Heart left ventricle (tissue), 16 donors: ENCODE data around the gene ESR2. TPM values are rescaled to one million over a fixed set of nuclear protein-coding genes. Genes with fewer than 3 reads are reported as not detected.
A peak's percentile ranks its signal among the peaks of the same experiment; 100 is the strongest.

Source experiments
- ATAC-seq, 4 donors: fragments of 200-7000 bp; cut with Tn5 transposase; one replicate each; pipeline ENCODE4 v1.9.1; 2020 to 2022; ENCODE audit warnings: moderate library complexity in 4 of 4, mild to moderate bottlenecking in 3 of 4, moderate number of reproducible peaks in 1 of 4
- DNase-seq, 5 donors: peaks; one replicate each; pipeline ENCODE4 v3.0.0-alpha.2; 2020
- H3K27ac ChIP-seq, 12 donors: fragments of 200-600 bp; sonication (generic) in 4 of 12; one replicate each; pipeline versions ENCODE4 v1.5.0 to v1.8.0; 2016 to 2022; ENCODE audit warnings: mild to moderate bottlenecking in 2 of 12
- H3K27me3 ChIP-seq, 9 donors: fragments of 200-600 bp; sonication (generic) in 2 of 9; one replicate each; pipeline versions ENCODE4 v1.5.1 to v1.8.0; 2016 to 2022; ENCODE audit warnings: mild to moderate bottlenecking in 3 of 9
- H3K36me3 ChIP-seq, 9 donors: fragments of 200-600 bp; sonication (generic) in 2 of 9; one replicate each; pipeline versions ENCODE4 v1.5.0 to v1.8.0; 2018 to 2022; ENCODE audit warnings: mild to moderate bottlenecking in 2 of 9
- H3K4me1 ChIP-seq, 12 donors: fragments of 200-600 bp; sonication (generic) in 4 of 12; one replicate each; pipeline versions ENCODE4 v1.5.0 to v1.8.0; 2016 to 2022; ENCODE audit warnings: mild to moderate bottlenecking in 3 of 12
- H3K4me3 ChIP-seq, 12 donors: fragments of 200-600 bp; sonication (generic) in 4 of 12; one replicate each; pipeline versions ENCODE4 v1.5.0 to v1.8.0; 2017 to 2022; ENCODE audit warnings: mild to moderate bottlenecking in 9 of 12, moderate library complexity in 4 of 12
- H3K9me3 ChIP-seq, 12 donors: fragments of 200-600 bp; sonication (generic) in 4 of 12; one replicate each; pipeline versions ENCODE4 v1.5.0 to v1.8.0; 2016 to 2022; ENCODE audit warnings: mild to moderate bottlenecking in 1 of 12
- POLR2A ChIP-seq, 2 donors: fragments of 450-650 bp; IDR thresholded peaks; one replicate each; pipeline ENCODE4 v1.6.1; 2017; ENCODE audit warnings: antibody characterized with exemption in 2 of 2, mild to moderate bottlenecking in 2 of 2, moderate library complexity in 2 of 2
- WGBS, 4 donors: extraction: QIAGEN DNeasy Blood & Tissue Kit in 2 of 4; methylation state at CpG; one replicate each; pipeline versions ENCODE4 v1.1.5 to v1.1.7; 2013 to 2018; 5-methylcytosine and 5-hydroxymethylcytosine counted together
- intact Hi-C, 10 donors: fragments of 100-400 bp; cut with DNase I; formaldehyde crosslinking; loops; one replicate each; pipeline versions ENCODE4 v1.11.1 to v1.14.2; 2022
- polyA plus RNA-seq, 2 donors: library from polyadenylated mRNA; stranded (reverse); fragments of 200-250 nt; gene quantifications; one replicate each; pipeline ENCODE4 v1.2.3, GENCODE V29; 2013
- total RNA-seq, 9 donors: library from RNA; depleted of rRNA in 2 of 9; stranded (reverse); fragments of >200 nt in 2 of 9; fragmentation: NEBNext Ultra II Directional in 3 of 9; extraction: Animal tissue kit (Norgen Biotek cat#: 25700) in 3 of 9; gene quantifications; one replicate each; pipeline versions ENCODE4 v1.1.0 to v1.2.4, GENCODE V29; 2016 to 2023
- TF ChIP-seq, protein P1 (sequence below), 12 donors: fragments of 200-600 bp; sonication (generic) in 4 of 12; IDR thresholded peaks; one replicate each; pipeline versions ENCODE4 v1.5.0 to v1.8.0; 2018 to 2022; ENCODE audit warnings: antibody characterized with exemption in 12 of 12, mild to moderate bottlenecking in 5 of 12
- donor health status: ischemic (EF 13 %, LVEDD 7.1; RV severe dilation, severe dysfunction).
- donor health status: healthy with polysubstance abuse.
- donor health status: DM: no; HTN: yes; CAD: no.
- donor health status: DM: no; HTN: no; CAD: no.
- donor health status: ischemic (EF 25% LVEDD 6.9; RV normal size, moderate dysfunction).
- donor health status: ischemic (EF 25% LVEDD 5.7; RV mildly dilated, moderate dysfunction).
- donor health status: healthy.
- donor health status: DM: yes; HTN: yes; CAD: no.
- donor health status: ischemic (EF 35%, LVEDD 5.7; RV mildly dilated, moderate dysfunction).
- donor health status: nonischemic (EF 11% LVEDD 7.7; RV severe dilation, severe dysfunction).
- donor health status: DM: yes; HTN: yes; CAD: no.
- donor health status: PGD.
- donor health status: ischemic (EF 29% LVEDD 5.4; RV normal size, mild dysfunction).
- donor health status: nonischemic (EF 23%, LVEDD 6.1; RV moderate dilation, normal function).

The ESR2 gene
- total and polyA plus RNA-seq, 11 donors = 0.15 to 1.7 (median 0.61) TPM

DNA sequence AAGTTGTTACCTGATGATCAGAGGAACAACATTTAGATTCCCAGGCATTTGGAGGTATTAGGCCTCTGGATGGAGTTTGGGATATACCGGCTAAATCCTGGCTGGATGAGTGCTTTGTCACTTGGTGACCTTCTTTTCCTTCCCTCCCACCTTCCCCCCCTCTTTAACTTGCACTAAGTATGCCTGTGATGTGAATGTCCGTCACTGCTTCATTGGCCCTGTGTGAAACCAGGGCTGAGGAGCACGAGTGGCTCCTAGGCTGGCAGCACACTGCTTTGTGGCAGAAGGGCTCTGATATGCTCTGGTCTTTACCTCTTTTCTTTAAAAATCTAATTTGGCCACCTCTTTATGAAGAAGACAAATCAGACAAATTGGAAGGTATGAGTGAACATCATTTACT, 95.7 kb downstream of the ESR2 start:
- intact Hi-C loops = loop anchor here in 2 of 10 donors (2.0 to 10.0 kb wide), 2 partner anchors 16 to 96 kb away; partner anchors contain the start of gene ESR2 (in 1 of the 2)
- peaks cover 0 to 6% (median 0%) of the 10 kb centered on the region in 9 donors for H3K36me3 ChIP-seq
- H3K27ac ChIP-seq = peak overlapping the region; percentile 31 to 89 (median 80)
- H3K4me3 ChIP-seq = peak overlapping the region in 2 of 12 donors; percentile 57 to 65
- H3K4me1 ChIP-seq = peaks cover 0 to 80% (median 36%) of the 10 kb centered on the region in 12 donors
- ATAC-seq (peak in 3 of 4 donors; percentile 31 to 37 (median 36)), DNase-seq (no peak)
- WGBS, 4 donors = 47 to 58% (median 55%) methylated on average over 3 of the region's 3 CpGs
- no peaks in the 10 kb centered on the region for H3K9me3 ChIP-seq
- TF ChIP-seq, protein P1, sequence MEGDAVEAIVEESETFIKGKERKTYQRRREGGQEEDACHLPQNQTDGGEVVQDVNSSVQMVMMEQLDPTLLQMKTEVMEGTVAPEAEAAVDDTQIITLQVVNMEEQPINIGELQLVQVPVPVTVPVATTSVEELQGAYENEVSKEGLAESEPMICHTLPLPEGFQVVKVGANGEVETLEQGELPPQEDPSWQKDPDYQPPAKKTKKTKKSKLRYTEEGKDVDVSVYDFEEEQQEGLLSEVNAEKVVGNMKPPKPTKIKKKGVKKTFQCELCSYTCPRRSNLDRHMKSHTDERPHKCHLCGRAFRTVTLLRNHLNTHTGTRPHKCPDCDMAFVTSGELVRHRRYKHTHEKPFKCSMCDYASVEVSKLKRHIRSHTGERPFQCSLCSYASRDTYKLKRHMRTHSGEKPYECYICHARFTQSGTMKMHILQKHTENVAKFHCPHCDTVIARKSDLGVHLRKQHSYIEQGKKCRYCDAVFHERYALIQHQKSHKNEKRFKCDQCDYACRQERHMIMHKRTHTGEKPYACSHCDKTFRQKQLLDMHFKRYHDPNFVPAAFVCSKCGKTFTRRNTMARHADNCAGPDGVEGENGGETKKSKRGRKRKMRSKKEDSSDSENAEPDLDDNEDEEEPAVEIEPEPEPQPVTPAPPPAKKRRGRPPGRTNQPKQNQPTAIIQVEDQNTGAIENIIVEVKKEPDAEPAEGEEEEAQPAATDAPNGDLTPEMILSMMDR (IDR thresholded peaks at IDR 0.05) = no peak
- TF ChIP-seq POLR2A (IDR thresholded peaks at IDR 0.05) = no peak
- no peaks in the 10 kb centered on the region for H3K27me3 ChIP-seq

DNA sequence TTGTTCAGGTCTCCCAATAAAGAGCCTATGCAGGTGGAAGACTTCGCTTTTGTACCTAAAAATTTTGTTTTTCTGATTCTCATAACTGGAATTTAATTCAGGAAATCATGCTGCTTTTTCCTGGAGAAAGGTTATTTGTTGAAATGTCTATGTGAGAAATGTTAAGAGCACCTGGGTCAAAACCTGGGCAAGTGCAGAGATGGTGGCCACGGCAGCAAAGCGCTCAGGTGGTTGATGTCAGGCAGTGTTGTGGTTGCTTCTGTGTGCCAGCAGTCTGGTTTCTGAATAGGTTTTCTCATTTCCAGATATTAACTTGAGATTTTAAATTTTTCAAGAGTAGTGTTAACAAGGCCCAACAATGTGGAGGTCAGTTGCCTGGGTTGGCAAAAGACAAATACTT, 96.2 kb downstream of the ESR2 start:
- Histone ChIP-seq H3K36me3 (peaks cover 0 to 4% (median 0%) of the 10 kb centered on the region in 9 donors), H3K4me3 (peak overlapping the region in 7 of 12 donors; percentile 44 to 65 (median 49)), H3K27me3 (no peaks in the 10 kb centered on the region), H3K27ac (peak overlapping the region; percentile 34 to 89 (median 82)), H3K9me3 (no peaks in the 10 kb centered on the region), H3K4me1 (peaks cover 0 to 77% (median 36%) of the 10 kb centered on the region in 12 donors)
- 69 to 92% (median 80%) methylated on average over 3 of the region's 3 CpGs for WGBS, 4 donors
- DNase-seq (no peak), ATAC-seq (no peak)
- TF ChIP-seq, protein P1 (IDR thresholded peaks at IDR 0.05) = no peak
- no peak for TF ChIP-seq POLR2A (IDR thresholded peaks at IDR 0.05)
- intact Hi-C loops = loop anchor here in 3 of 10 donors (2.0 to 10.0 kb wide), 3 partner anchors 17 to 97 kb away; partner anchors contain the start of gene ESR2 (in 1 of the 3)

DNA sequence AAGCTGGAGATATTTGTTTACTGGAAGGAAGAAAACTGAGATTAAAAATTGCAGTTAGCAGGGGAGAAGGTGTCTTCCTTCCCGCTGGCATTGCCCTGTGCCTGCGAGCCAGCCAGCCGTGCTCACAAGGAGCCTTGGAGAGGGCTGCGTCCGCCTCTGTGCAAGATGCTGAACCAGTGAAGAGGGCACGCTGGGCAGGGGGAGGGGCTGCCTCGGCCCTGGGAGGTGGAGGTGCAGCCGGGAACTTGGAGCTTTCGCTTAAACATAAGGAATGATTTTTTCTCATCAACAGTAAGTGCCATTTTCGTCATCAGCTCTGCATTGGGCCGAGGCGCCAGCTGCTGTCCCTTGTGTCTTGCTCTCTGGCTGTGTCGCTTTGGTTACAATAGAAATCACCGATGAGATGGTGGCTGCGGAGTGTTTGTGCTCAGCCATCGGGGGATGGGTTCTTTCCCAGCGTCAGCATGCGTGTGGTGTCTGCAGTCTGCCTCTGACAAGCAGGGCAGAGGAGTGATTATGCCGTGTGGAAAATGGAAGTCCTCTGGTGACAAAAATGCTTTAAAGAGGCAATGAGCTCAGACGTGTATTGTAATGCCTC, 97.3 kb downstream of the ESR2 start:
- intact Hi-C loops = loop anchor here in 2 of 10 donors (2.0 to 10.0 kb wide), 2 partner anchors 22 to 98 kb away; partner anchors contain the start of gene ESR2 (in 1 of the 2)
- Histone ChIP-seq H3K36me3 (peaks cover 0 to 6% (median 0%) of the 10 kb centered on the region in 9 donors), H3K9me3 (no peaks in the 10 kb centered on the region), H3K4me3 (peak overlapping the region; percentile 4 to 65 (median 48)), H3K4me1 (peaks cover 0 to 70% (median 36%) of the 10 kb centered on the region in 12 donors), H3K27ac (peak overlapping the region; percentile 34 to 89 (median 82)), H3K27me3 (no peaks in the 10 kb centered on the region)
- ATAC-seq (peak; percentile 84 to 89 (median 86)), DNase-seq (peak; percentile 56 to 80 (median 72))
- TF ChIP-seq POLR2A (IDR thresholded peaks at IDR 0.05) = no peak
- TF ChIP-seq, protein P1 (IDR thresholded peaks at IDR 0.05) = no peak
- 17 to 33% (median 30%) methylated on average over 18 to 20 of the region's 20 CpGs for WGBS, 4 donors

DNA sequence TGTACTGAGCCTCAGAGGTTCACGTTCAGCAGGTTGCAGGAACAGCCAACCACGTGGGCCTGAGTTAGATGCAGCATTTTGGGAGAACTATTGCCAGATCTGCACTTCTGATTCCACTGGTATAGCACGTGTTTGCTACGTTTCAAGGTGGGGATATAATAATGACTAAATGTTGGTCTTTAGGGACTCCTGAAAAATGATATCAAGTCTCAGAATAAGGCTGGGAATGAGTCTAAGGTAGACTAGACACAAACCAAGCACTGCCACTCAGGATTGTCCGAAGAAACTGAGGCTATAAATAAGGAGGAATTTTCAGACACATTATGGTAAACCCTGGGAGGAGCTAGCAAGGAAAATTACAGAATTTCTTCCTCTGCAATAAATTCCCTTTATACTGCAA, 98.1 kb downstream of the ESR2 start:
- 71 to 77% (median 74%) methylated on average over 5 of the region's 5 CpGs for WGBS, 4 donors

More for the DNA sequence above, 98.1 kb downstream of the ESR2 start:
- Histone ChIP-seq H3K4me1 (peaks cover 0 to 64% (median 35%) of the 10 kb centered on the region in 12 donors), H3K4me3 (peak overlapping the region in 1 of 12 donors; percentile 57), H3K27me3 (no peaks in the 10 kb centered on the region), H3K27ac (peak overlapping the region in 10 of 12 donors; percentile 63 to 89 (median 84)), H3K36me3 (peaks cover 0 to 14% (median 0%) of the 10 kb centered on the region in 9 donors), H3K9me3 (no peaks in the 10 kb centered on the region)
- no peak for ATAC-seq
- intact Hi-C loops = loop anchor here in 2 of 10 donors (2.0 to 10.0 kb wide), 2 partner anchors 23 to 99 kb away; partner anchors contain the start of gene ESR2 (in 1 of the 2)
- DNase-seq = no peak
- TF ChIP-seq POLR2A (IDR thresholded peaks at IDR 0.05) = no peak
- TF ChIP-seq, protein P1 (IDR thresholded peaks at IDR 0.05) = no peak
